Hepatocyte (in vitro differentiated cells): ENCODE results near the gene CCNG2. TPM values are rescaled to one million over a fixed set of nuclear protein-coding genes. Genes with fewer than 3 reads are reported as not detected.

Experiments
- DNase-seq: peaks from one replicate; pipeline ENCODE4 v3.0.0-alpha.2; 2016; ENCODE audit warnings: low spot score
- H2AFZ ChIP-seq: fragments of 200-600 bp; sonication (generic); 2 replicates; pipeline ENCODE4 v1.6.0; 2016; ENCODE audit warnings: antibody characterized with exemption, mild to moderate bottlenecking
- H3K27ac ChIP-seq: fragments of 200-600 bp; sonication (generic); 2 replicates; pipeline ENCODE4 v1.5.1; 2016; ENCODE audit warnings: mild to moderate bottlenecking
- H3K27me3 ChIP-seq: fragments of 200-600 bp; sonication (generic); 2 replicates; pipeline ENCODE4 v1.6.1; 2016
- H3K36me3 ChIP-seq: fragments of 200-600 bp; sonication (generic); replicated peaks from 2 replicates; pipeline ENCODE4 v1.5.1; 2016; ENCODE audit warnings: low read depth; ENCODE audit not compliant: insufficient read depth
- H3K4me1 ChIP-seq: fragments of 200-600 bp; sonication (generic); 2 replicates; pipeline ENCODE4 v1.5.1; 2016; ENCODE audit warnings: mild to moderate bottlenecking, moderate library complexity; ENCODE audit not compliant: insufficient read depth
- H3K4me2 ChIP-seq: fragments of 200-600 bp; sonication (generic); 2 replicates; pipeline ENCODE4 v1.6.0; 2016
- H3K4me3 ChIP-seq: fragments of 200-600 bp; sonication (generic); 2 replicates; pipeline ENCODE4 v1.5.1; 2016; ENCODE audit warnings: mild to moderate bottlenecking
- H3K79me2 ChIP-seq: fragments of 200-600 bp; sonication (generic); 2 replicates; pipeline ENCODE4 v1.6.0; 2017; ENCODE audit warnings: mild to moderate bottlenecking
- H3K9me2 ChIP-seq: fragments of 200-600 bp; sonication (generic); replicated peaks from 2 replicates; pipeline ENCODE4 v1.6.0; 2017; ENCODE audit warnings: mild to moderate bottlenecking; ENCODE audit not compliant: insufficient read depth
- H3K9me3 ChIP-seq: fragments of 200-600 bp; sonication (generic); 2 replicates; pipeline ENCODE4 v1.5.1; 2016; ENCODE audit warnings: low read depth, mild to moderate bottlenecking
- H4K20me1 ChIP-seq: fragments of 200-600 bp; sonication (generic); 2 replicates; pipeline ENCODE4 v1.6.0; 2016; ENCODE audit warnings: mild to moderate bottlenecking; ENCODE audit not compliant: insufficient read depth, poor library complexity, severe bottlenecking
- CTCF ChIP-seq: fragments of 200-600 bp; sonication (generic); IDR thresholded peaks from 2 replicates; pipeline ENCODE4 v1.5.1; 2016; ENCODE audit warnings: antibody characterized with exemption, mild to moderate bottlenecking; ENCODE audit not compliant: poor library complexity
- EZH2 ChIP-seq: fragments of 200-600 bp; sonication (generic); IDR thresholded peaks from 2 replicates; pipeline ENCODE4 v1.6.1; 2016; ENCODE audit warnings: antibody characterized with exemption, mild to moderate bottlenecking, borderline replicate concordance
- EZH2phosphoT487 ChIP-seq: fragments of 200-600 bp; sonication (generic); IDR thresholded peaks from one replicate; pipeline ENCODE4 v1.6.1; 2018; ENCODE audit warnings: antibody characterized with exemption, mild to moderate bottlenecking, low read depth, moderate library complexity; ENCODE audit not compliant: unreplicated experiment, severe bottlenecking
- WGBS: methylation state at CpG from one replicate; pipeline ENCODE4 v1.1.6; 2016; ENCODE audit warnings: low lambda C conversion rate; ENCODE audit errors: missing lambda C conversion rate; 5-methylcytosine and 5-hydroxymethylcytosine counted together
- polyA plus RNA-seq: library from polyadenylated mRNA; unstranded; fragments of >200 nt; fragmentation: Nextera tagmentation; extraction: Ambion mirVana; gene quantifications from 2 replicates; pipeline ENCODE4 v1.2.1, GENCODE V29; 2016
- total RNA-seq: library from RNA; depleted of rRNA; stranded (reverse); fragments of >200 nt; gene quantifications from 2 replicates; pipeline ENCODE4 v1.2.3, GENCODE V29; 2014

CCNG2 gene
- total and polyA plus RNA-seq, 2 experiments from 2014 or later: 73.8 to 127 TPM

GRCh38 chr4:77158487-77158861 is 1.5 kb downstream of the CCNG2 start:
- Histone ChIP-seq H3K9me3 (no peaks in the 10 kb centered on the region), H2AFZ (no peak overlapping the region), H3K27me3 (no peaks in the 10 kb centered on the region), H3K4me2 (peak overlapping the region; percentile 76), H3K4me1 (peaks cover 33% of the 10 kb centered on the region), H3K27ac (peak overlapping the region; percentile 96), H3K9me2 (no peaks in the 10 kb centered on the region), H3K4me3 (peak overlapping the region; percentile 83), H4K20me1 (peaks cover 48% of the 10 kb centered on the region), H3K36me3 (no peaks in the 10 kb centered on the region), H3K79me2 (peaks cover 61% of the 10 kb centered on the region)
- WGBS: 6% methylated on average over 6 of the region's 6 CpGs
- TF ChIP-seq EZH2phosphoT487 (no peak), EZH2 (no peak), CTCF (no peak)
- DNase-seq: no peak

GRCh38 chr4:77159806-77160205 is 2.8 kb downstream of the CCNG2 start:
- 66% methylated on average over 3 of the region's 3 CpGs for WGBS
- Histone ChIP-seq H3K79me2 (peaks cover 73% of the 10 kb centered on the region), H2AFZ (no peak overlapping the region), H3K4me1 (peaks cover 26% of the 10 kb centered on the region), H3K9me3 (no peaks in the 10 kb centered on the region), H3K4me3 (peak overlapping the region; percentile 83), H3K27me3 (no peaks in the 10 kb centered on the region), H3K9me2 (no peaks in the 10 kb centered on the region), H3K36me3 (peaks cover 8% of the 10 kb centered on the region), H3K27ac (peak overlapping the region; percentile 96), H3K4me2 (peak overlapping the region; percentile 76), H4K20me1 (peaks cover 60% of the 10 kb centered on the region)
- TF ChIP-seq CTCF (no peak), EZH2 (no peak), EZH2phosphoT487 (no peak)
- DNase-seq: no peak

GRCh38 chr4:77163641-77164040 is 6.6 kb downstream of the CCNG2 start:
- Histone ChIP-seq H3K36me3 (peaks cover 8% of the 10 kb centered on the region), H3K27me3 (no peaks in the 10 kb centered on the region), H3K4me3 (no peak overlapping the region), H3K4me2 (peak overlapping the region; percentile 56), H3K27ac (no peak overlapping the region), H3K9me2 (no peaks in the 10 kb centered on the region), H4K20me1 (peaks cover 67% of the 10 kb centered on the region), H2AFZ (no peak overlapping the region), H3K4me1 (peaks cover 17% of the 10 kb centered on the region), H3K9me3 (no peaks in the 10 kb centered on the region), H3K79me2 (peaks cover 69% of the 10 kb centered on the region)
- TF ChIP-seq EZH2phosphoT487: no peak
- DNase-seq: no peak
- 93% methylated on average over 4 of the region's 4 CpGs for WGBS

GRCh38 chr4:77167173-77167572 is 10.2 kb downstream of the CCNG2 start:
- H3K27me3 ChIP-seq: no peaks in the 10 kb centered on the region
- H3K79me2 ChIP-seq: peaks cover 35% of the 10 kb centered on the region
- no peak overlapping the region for H3K4me2 ChIP-seq
- TF ChIP-seq CTCF (no peak), EZH2phosphoT487 (no peak), EZH2 (no peak)
- no peak overlapping the region for H2AFZ ChIP-seq
- WGBS: 93% methylated on average over 1 of the region's 1 CpG
- H4K20me1 ChIP-seq: peaks cover 37% of the 10 kb centered on the region
- peak overlapping the region; percentile 15 for H3K27ac ChIP-seq
- no peaks in the 10 kb centered on the region for H3K9me3 ChIP-seq
- H3K4me1 ChIP-seq: peaks cover 12% of the 10 kb centered on the region
- no peaks in the 10 kb centered on the region for H3K9me2 ChIP-seq
- H3K36me3 ChIP-seq: peaks cover 8% of the 10 kb centered on the region
- DNase-seq: no peak
- H3K4me3 ChIP-seq: no peak overlapping the region
